Spinal cord (tissue), 10 donors: Measurements from ENCODE around the gene GPR35. TPM values are rescaled to one million over a fixed set of nuclear protein-coding genes. Genes with fewer than 3 reads are reported as not detected.
"Not testable (repeated sequence)": the region's sequence is repeated elsewhere in the genome, so short reads cannot be mapped to it uniquely, and the experiment has no call there.

Source experiments
- DNase-seq, 6 donors: peaks; one replicate each; pipeline versions ENCODE4 v3.0.0 to v3.0.0-alpha.2; 2013 to 2015; ENCODE audit warnings: low spot score in 6 of 6, low read depth in 4 of 6
- H3K27ac ChIP-seq: one replicate; pipeline ENCODE4 v1.5.1; 2013; ENCODE audit warnings: low read depth, low read length, control low read depth
- H3K27me3 ChIP-seq: one replicate; pipeline ENCODE4 v1.6.1; 2013; ENCODE audit warnings: low read length; ENCODE audit not compliant: control insufficient read depth, insufficient read depth
- H3K36me3 ChIP-seq: one replicate; pipeline ENCODE4 v1.6.1; 2013; ENCODE audit warnings: low read length; ENCODE audit not compliant: control insufficient read depth, insufficient read depth
- H3K4me1 ChIP-seq: one replicate; pipeline ENCODE4 v1.6.1; 2013; ENCODE audit warnings: low read length; ENCODE audit not compliant: control insufficient read depth, insufficient read depth
- H3K4me3 ChIP-seq: one replicate; pipeline ENCODE4 v1.5.1; 2013; ENCODE audit warnings: low read depth, low read length, control low read depth
- H3K9me3 ChIP-seq: one replicate; pipeline ENCODE4 v1.6.1; 2013; ENCODE audit warnings: low read length; ENCODE audit not compliant: control insufficient read depth, insufficient read depth
- WGBS: methylation state at CpG from one replicate; pipeline ENCODE4 v1.1.5; 2013; ENCODE audit warnings: missing lambda C conversion rate; ENCODE audit not compliant: insufficient coverage; 5-methylcytosine and 5-hydroxymethylcytosine counted together
- polyA plus RNA-seq, 2 donors: library from polyadenylated mRNA; unstranded; fragments of 120-200 nt; gene quantifications; one replicate each; pipeline ENCODE4 v1.2.1, GENCODE V29; 2013; ENCODE audit not compliant: insufficient read length in 2 of 2
- total RNA-seq, 2 donors: library from RNA; depleted of rRNA in 1 of 2; stranded (reverse); fragments of 120-200 nt in 1 of 2; fragments of >200 nt in 1 of 2; gene quantifications; one replicate each; pipeline versions ENCODE4 v1.2.3 to v1.2.4, GENCODE V29; 2013 to 2014
- donor health status: healthy.

The GPR35 gene
- total and polyA plus RNA-seq, 4 donors = 1.9 to 3.9 (median 2.4) TPM

- 89% methylated on average over 4 of the region's 4 CpGs for WGBS
These were observed 45.7 kb downstream of the GPR35 start for GRCh38 chr2:240670950-240671349.

GRCh38 chr2:240672076-240672700 is 46.9 kb downstream of the GPR35 start:
- H3K27ac ChIP-seq = no peak overlapping the region
- no peak for DNase-seq
- H3K9me3 ChIP-seq = no peaks in the 10 kb centered on the region
- H3K36me3 ChIP-seq = no peaks in the 10 kb centered on the region
- H3K4me1 ChIP-seq = peaks cover 4% of the 10 kb centered on the region
- peaks cover 27% of the 10 kb centered on the region for H3K27me3 ChIP-seq
- H3K4me3 ChIP-seq = no peak overlapping the region
- 38% methylated on average over 43 of the region's 46 CpGs for WGBS

More at GRCh38 chr2:240670950-240671349, 45.7 kb downstream of the GPR35 start:
- Histone ChIP-seq H3K9me3 (no peaks in the 10 kb centered on the region), H3K27ac (no peak overlapping the region), H3K36me3 (no peaks in the 10 kb centered on the region), H3K4me1 (peaks cover 4% of the 10 kb centered on the region), H3K27me3 (peaks cover 27% of the 10 kb centered on the region), H3K4me3 (no peak overlapping the region)
- no peak for DNase-seq

GRCh38 chr2:240672701-240673190 is 47.5 kb downstream of the GPR35 start:
- no peaks in the 10 kb centered on the region for H3K9me3 ChIP-seq
- H3K27ac ChIP-seq = no peak overlapping the region
- H3K4me1 ChIP-seq = peaks cover 4% of the 10 kb centered on the region
- H3K4me3 ChIP-seq = no peak overlapping the region
- no peaks in the 10 kb centered on the region for H3K36me3 ChIP-seq
- H3K27me3 ChIP-seq = peaks cover 27% of the 10 kb centered on the region
- 3% methylated on average over 55 of the region's 55 CpGs for WGBS
- DNase-seq = peak in 1 of 6 donors; percentile 14

GRCh38 chr2:240674461-240675184 is 49.3 kb downstream of the GPR35 start:
- 56% methylated on average over 7 of the region's 16 CpGs for WGBS
- DNase-seq, H3K4me1 ChIP-seq, H3K27ac ChIP-seq, H3K4me3 ChIP-seq, H3K9me3 ChIP-seq, H3K36me3 ChIP-seq: not testable (repeated sequence)
- H3K27me3 ChIP-seq = peaks cover 27% of the 10 kb centered on the region

GRCh38 chr2:240675345-240675744 is 50.1 kb downstream of the GPR35 start:
- DNase-seq, H3K27ac ChIP-seq, H3K9me3 ChIP-seq, H3K36me3 ChIP-seq, H3K4me3 ChIP-seq, H3K4me1 ChIP-seq: not testable (repeated sequence)
- WGBS = no CpG with 5 or more reads among the region's 24 CpGs
- peaks cover 22% of the 10 kb centered on the region for H3K27me3 ChIP-seq

GRCh38 chr2:240678043-240678442 is 52.8 kb downstream of the GPR35 start:
- not testable (repeated sequence) for H3K4me1 ChIP-seq, H3K36me3 ChIP-seq, H3K4me3 ChIP-seq, H3K9me3 ChIP-seq, DNase-seq, H3K27me3 ChIP-seq, H3K27ac ChIP-seq
- WGBS = no CpG with 5 or more reads among the region's 14 CpGs

GRCh38 chr2:240678909-240679308 is 53.6 kb downstream of the GPR35 start:
- not testable (repeated sequence) for H3K4me1 ChIP-seq, H3K27ac ChIP-seq

GRCh38 chr2:240680185-240680584 is 54.9 kb downstream of the GPR35 start:
- WGBS = no CpG with 5 or more reads among the region's 11 CpGs
- not testable (repeated sequence) for H3K4me1 ChIP-seq, DNase-seq, H3K4me3 ChIP-seq, H3K27me3 ChIP-seq, H3K9me3 ChIP-seq, H3K27ac ChIP-seq, H3K36me3 ChIP-seq

More at GRCh38 chr2:240678909-240679308, 53.6 kb downstream of the GPR35 start:
- no CpG with 5 or more reads among the region's 19 CpGs for WGBS
- not testable (repeated sequence) for DNase-seq, H3K9me3 ChIP-seq, H3K27me3 ChIP-seq, H3K36me3 ChIP-seq, H3K4me3 ChIP-seq
